AG04450 (cell line): ENCODE results near the gene LARGE1. TPM values are rescaled to one million over a fixed set of nuclear protein-coding genes. Genes with fewer than 3 reads are reported as not detected.

Source experiments
- CTCF ChIA-PET: fragments of 300-600, 350-600 bp; formaldehyde crosslinking; extraction: SDS; loops from one replicate; lab custom pipeline; 2022; ENCODE audit warnings: antibody characterized with exemption, inconsistent platforms; lab: Charles Lee
- POLR2A ChIA-PET: fragments of 350-600 bp; formaldehyde crosslinking; extraction: SDS; loops from one replicate; lab custom pipeline; 2021; ENCODE audit warnings: antibody characterized with exemption, inconsistent platforms; lab: Yijun Ruan, JAX
- DNase-seq: peaks from one replicate; pipeline ENCODE4 v3.0.0-alpha.2; 2011; ENCODE audit warnings: low read depth, low spot score
- H3K27ac ChIP-seq: one replicate; pipeline ENCODE4 v1.5.1; 2012; ENCODE audit warnings: low read depth, low read length, control low read depth
- H3K27me3 ChIP-seq: one replicate; pipeline ENCODE4 v1.6.0; 2012; ENCODE audit warnings: low read length; ENCODE audit not compliant: control insufficient read depth, insufficient read depth
- H3K4me3 ChIP-seq: 2 replicates; pipeline ENCODE4 v1.5.1; 2011; ENCODE audit warnings: mild to moderate bottlenecking, low read depth, low read length, control low read depth
- H3K9me3 ChIP-seq: 2 replicates; pipeline ENCODE4 v1.5.1; 2012; ENCODE audit warnings: low read length; ENCODE audit not compliant: control insufficient read depth, insufficient read depth
- CTCF ChIP-seq: IDR thresholded peaks from 2 replicates; pipeline ENCODE4 v1.5.1; 2011; ENCODE audit warnings: low read depth, low read length, control low read depth, inconsistent platforms
- polyA plus RNA-seq: library from polyadenylated mRNA; depleted of rRNA; stranded (reverse); fragments of >200 nt; gene quantifications from 2 replicates; pipeline ENCODE4 v1.2.3, GENCODE V29; 2011

The LARGE1 gene
- polyA plus RNA-seq, 1 experiment = 8.4 TPM

GRCh38 chr22:33766091-33766490 lies 154.2 kb downstream of the LARGE1 start:
- H3K27me3 ChIP-seq = no peaks in the 10 kb centered on the region
- no peak overlapping the region for H3K4me3 ChIP-seq
- CTCF ChIA-PET = no interaction called here
- no peaks in the 10 kb centered on the region for H3K9me3 ChIP-seq
- POLR2A ChIA-PET = no interaction called here
- no peak for TF ChIP-seq CTCF
- DNase-seq = no peak
- no peak overlapping the region for H3K27ac ChIP-seq

GRCh38 chr22:33758961-33759360 lies 161.3 kb downstream of the LARGE1 start:
- Histone ChIP-seq H3K9me3 (no peaks in the 10 kb centered on the region), H3K27ac (no peak overlapping the region), H3K4me3 (no peak overlapping the region), H3K27me3 (no peaks in the 10 kb centered on the region)
- CTCF ChIA-PET = no interaction called here
- no peak for DNase-seq
- POLR2A ChIA-PET = no interaction called here
- no peak for TF ChIP-seq CTCF

- Histone ChIP-seq H3K4me3 (no peak overlapping the region), H3K9me3 (no peaks in the 10 kb centered on the region), H3K27me3 (no peaks in the 10 kb centered on the region), H3K27ac (no peak overlapping the region)
- no peak for DNase-seq
- TF ChIP-seq CTCF = no peak
- ChIA-PET POLR2A (no interaction called here), CTCF (no interaction called here)
Measured at GRCh38 chr22:33757802-33758483, 162.3 kb downstream of the LARGE1 start.

GRCh38 chr22:33757041-33757801 lies 163.1 kb downstream of the LARGE1 start:
- ChIA-PET CTCF (no interaction called here), POLR2A (no interaction called here)
- no peak for DNase-seq
- no peak for TF ChIP-seq CTCF
- Histone ChIP-seq H3K27me3 (no peaks in the 10 kb centered on the region), H3K27ac (no peak overlapping the region), H3K4me3 (no peak overlapping the region), H3K9me3 (no peaks in the 10 kb centered on the region)

GRCh38 chr22:33756508-33756949 lies 163.7 kb downstream of the LARGE1 start:
- TF ChIP-seq CTCF = no peak
- Histone ChIP-seq H3K9me3 (no peaks in the 10 kb centered on the region), H3K27me3 (no peaks in the 10 kb centered on the region), H3K4me3 (no peak overlapping the region), H3K27ac (no peak overlapping the region)
- POLR2A ChIA-PET = no interaction called here
- CTCF ChIA-PET = no interaction called here
- DNase-seq = no peak
